SK-N-SH (cell line): ENCODE measurements around the gene ALPI. TPM values are rescaled to one million over a fixed set of nuclear protein-coding genes. Genes with fewer than 3 reads are reported as not detected.

Source experiments
- CTCF ChIA-PET: fragments of 300-600, 350-600 bp; formaldehyde crosslinking; extraction: SDS; loops from one replicate; lab custom pipeline; 2021; lab: Yijun Ruan, JAX
- POLR2A ChIA-PET: fragments of 350-600 bp; sonication (Branson Sonifier 250); formaldehyde crosslinking; extraction: SDS; loops from one replicate; lab custom pipeline; 2020; ENCODE audit warnings: antibody characterized with exemption, inconsistent platforms; lab: Yijun Ruan, JAX
- DNase-seq: peaks from one replicate; pipeline ENCODE4 v3.0.0; 2012
- H2AFZ ChIP-seq: fragments of 200-600 bp; sonication (generic); 2 replicates; pipeline ENCODE4 v1.8.1; 2016; ENCODE audit warnings: antibody characterized with exemption, mild to moderate bottlenecking, low read depth
- H3F3A ChIP-seq: fragments of 200-600 bp; sonication (generic); replicated peaks from 2 replicates; pipeline ENCODE3; 2016; ENCODE audit warnings: antibody characterized with exemption, mild to moderate bottlenecking; ENCODE audit not compliant: insufficient read depth
- H3K27ac ChIP-seq, 2 experiments: fragments of 200-500 bp in 1 of 2; fragments of 200-600 bp in 1 of 2; sonication (Bioruptor generic) in 1 of 2; sonication (generic), shearing (Covaris generic) in 1 of 2; 2 replicates each; pipeline versions ENCODE4 v1.5.1 to v1.6.1; 2014 to 2016; ENCODE audit warnings: low read depth in 2 of 2, inconsistent platforms in 1 of 2, low read length in 1 of 2, mild to moderate bottlenecking in 1 of 2, mixed read lengths in 1 of 2
- H3K27me3 ChIP-seq: fragments of 200-600 bp; sonication (generic), shearing (Covaris generic); 2 replicates; pipeline ENCODE4 v1.6.1; 2016; ENCODE audit warnings: mixed run types; ENCODE audit not compliant: insufficient read depth
- H3K36me3 ChIP-seq, 2 experiments: fragments of 200-500 bp in 1 of 2; fragments of 200-600 bp in 1 of 2; sonication (Bioruptor generic) in 1 of 2; sonication (generic) in 1 of 2; replicated peaks in 1 of 2; 2 replicates each; pipeline versions ENCODE3 to v1.5.1; 2014 to 2016; ENCODE audit warnings: low read length in 1 of 2, mild to moderate bottlenecking in 1 of 2; ENCODE audit not compliant: insufficient read depth in 2 of 2, control insufficient read depth in 1 of 2
- H3K4me1 ChIP-seq, 2 experiments: fragments of 200-500 bp in 1 of 2; fragments of 200-600 bp in 1 of 2; sonication (Bioruptor generic) in 1 of 2; sonication (generic), shearing (Covaris generic) in 1 of 2; 2 replicates each; pipeline versions ENCODE4 v1.5.1 to v1.6.1; 2014 to 2016; ENCODE audit warnings: low read depth in 1 of 2, low read length in 1 of 2, mixed run types in 1 of 2; ENCODE audit not compliant: insufficient read depth in 2 of 2, control insufficient read depth in 1 of 2
- H3K4me2 ChIP-seq: fragments of 200-600 bp; sonication (generic), shearing (Covaris generic); 2 replicates; pipeline ENCODE4 v1.6.1; 2017; ENCODE audit warnings: mixed run types
- H3K4me3 ChIP-seq, 2 experiments: fragments of 200-500 bp in 1 of 2; fragments of 200-600 bp in 1 of 2; sonication (Bioruptor generic) in 1 of 2; sonication (generic), shearing (Covaris generic) in 1 of 2; 2 replicates each; pipeline versions ENCODE4 v1.5.1 to v1.8.1; 2014 to 2016; ENCODE audit warnings: low read depth in 2 of 2, inconsistent platforms in 1 of 2, low read length in 1 of 2, mild to moderate bottlenecking in 1 of 2, mixed read lengths in 1 of 2, moderate library complexity in 1 of 2
- H3K79me2 ChIP-seq: fragments of 200-600 bp; sonication (generic); 2 replicates; pipeline ENCODE4 v1.8.1; 2017; ENCODE audit warnings: mild to moderate bottlenecking; ENCODE audit not compliant: insufficient read depth
- H3K9ac ChIP-seq: fragments of 200-600 bp; sonication (generic); 2 replicates; pipeline ENCODE4 v1.6.1; 2017; ENCODE audit warnings: mixed run types
- H3K9me2 ChIP-seq: fragments of 200-600 bp; sonication (generic); 2 replicates; pipeline ENCODE4 v1.6.1; 2017; ENCODE audit warnings: mixed run types
- H3K9me3 ChIP-seq: fragments of 200-600 bp; sonication (generic); 2 replicates; pipeline ENCODE4 v1.6.1; 2017; ENCODE audit warnings: mixed run types, mild to moderate bottlenecking, moderate library complexity
- H4K20me1 ChIP-seq: fragments of 200-600 bp; sonication (generic); 2 replicates; pipeline ENCODE4 v1.6.1; 2017; ENCODE audit warnings: mild to moderate bottlenecking, mixed run types; ENCODE audit not compliant: insufficient read depth
- CHD2 ChIP-seq: fragments of 150-350 bp; IDR thresholded peaks from 2 replicates; pipeline ENCODE4 v1.6.1; 2018; ENCODE audit warnings: low read length; ENCODE audit not compliant: partially characterized antibody
- ELF1 ChIP-seq: IDR thresholded peaks from 2 replicates; pipeline ENCODE4 v1.4.0; 2012
- FOSL2 ChIP-seq: IDR thresholded peaks from 2 replicates; pipeline ENCODE4 v1.4.0; 2012; ENCODE audit warnings: low read depth, mild to moderate bottlenecking, moderate library complexity, borderline replicate concordance
- GABPA ChIP-seq: IDR thresholded peaks from 2 replicates; pipeline ENCODE4 v1.4.0; 2012; ENCODE audit warnings: low read depth, mild to moderate bottlenecking
- GATA2 ChIP-seq: sonication (generic); formaldehyde crosslinking; IDR thresholded peaks from 2 replicates; pipeline ENCODE4 v1.5.0; 2020; ENCODE audit warnings: mild to moderate bottlenecking, missing genetic modification reagents
- JUND ChIP-seq: IDR thresholded peaks from 2 replicates; pipeline ENCODE4 v1.4.0; 2012
- MEF2A ChIP-seq: IDR thresholded peaks from 2 replicates; pipeline ENCODE4 v1.4.0; 2012; ENCODE audit warnings: low read depth, borderline replicate concordance
- MXI1 ChIP-seq: IDR thresholded peaks from 2 replicates; pipeline ENCODE4 v1.6.1; 2012; ENCODE audit warnings: mild to moderate bottlenecking, low read depth, low read length, improper control_type of control experiment
- NFIC ChIP-seq: IDR thresholded peaks from 2 replicates; pipeline ENCODE4 v1.4.0; 2012; ENCODE audit warnings: borderline replicate concordance
- POLR2AphosphoS5 ChIP-seq: IDR thresholded peaks from 2 replicates; pipeline ENCODE4 v1.6.1; 2012; ENCODE audit warnings: low read depth, low read length
- RCOR1 ChIP-seq: fragments of 150-350 bp; IDR thresholded peaks from 2 replicates; pipeline ENCODE4 v1.6.1; 2017; ENCODE audit warnings: antibody characterized with exemption, low read length
- RFX5 ChIP-seq: IDR thresholded peaks from 2 replicates; pipeline ENCODE4 v1.6.1; 2012; ENCODE audit warnings: mild to moderate bottlenecking, improper control_type of control experiment, low read length
- SIN3A ChIP-seq: IDR thresholded peaks from 2 replicates; pipeline ENCODE4 v1.6.1; 2012; ENCODE audit warnings: low read depth, mild to moderate bottlenecking, low read length, moderate library complexity, borderline replicate concordance
- TAF1 ChIP-seq: IDR thresholded peaks from 2 replicates; pipeline ENCODE4 v1.6.1; 2012; ENCODE audit warnings: low read depth, mild to moderate bottlenecking, low read length, moderate library complexity, borderline replicate concordance
- TCF12 ChIP-seq: IDR thresholded peaks from 2 replicates; pipeline ENCODE4 v1.4.0; 2012
- TEAD4 ChIP-seq: IDR thresholded peaks from 2 replicates; pipeline ENCODE4 v1.4.0; 2012; ENCODE audit warnings: mild to moderate bottlenecking, borderline replicate concordance; ENCODE audit not compliant: insufficient read depth
- YY1 ChIP-seq: IDR thresholded peaks from 2 replicates; pipeline ENCODE4 v1.4.0; 2012; ENCODE audit warnings: low read depth, mild to moderate bottlenecking
- WGBS: methylation state at CpG from one replicate; pipeline ENCODE4 v1.1.6; 2017; ENCODE audit warnings: low lambda C conversion rate; 5-methylcytosine and 5-hydroxymethylcytosine counted together
- polyA plus RNA-seq, 3 experiments: library from polyadenylated mRNA; depleted of rRNA; stranded (reverse); fragments of >200 nt; gene quantifications; 2 replicates each; pipeline ENCODE4 v1.2.3, GENCODE V29; 2012
- TF ChIP-seq, protein P1 (sequence below): fragments of 150-350 bp; IDR thresholded peaks from 2 replicates; pipeline ENCODE4 v1.6.1; 2017; ENCODE audit warnings: antibody characterized with exemption, low read length, low read depth, borderline replicate concordance
- TF ChIP-seq, protein P2 (sequence below): IDR thresholded peaks from 2 replicates; pipeline ENCODE4 v1.4.0; 2012; ENCODE audit warnings: low read depth, borderline replicate concordance

The ALPI gene
- polyA plus RNA-seq, 1 of the 3 experiments (the other 2 are of a cell fraction): not detected

DNA sequence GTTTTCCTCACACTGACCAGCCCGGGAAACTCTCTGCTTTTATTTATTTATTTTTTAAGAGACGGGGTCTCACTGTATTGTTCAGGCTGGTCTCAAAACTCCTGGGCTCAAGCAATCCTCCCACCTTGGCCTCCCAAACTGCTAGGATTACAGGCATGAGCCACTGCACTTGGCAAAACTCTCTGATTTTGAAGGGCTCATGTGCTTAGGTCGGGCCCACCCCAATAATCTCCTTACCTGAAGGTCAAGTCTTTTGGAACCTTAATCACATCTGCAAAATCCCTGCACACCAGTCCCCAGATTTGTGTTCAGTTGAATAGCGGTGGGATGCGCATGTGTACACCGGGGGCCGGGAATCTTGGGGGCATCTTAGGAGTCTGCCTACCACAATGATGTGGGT, 39.3 kb downstream of the ALPI start:
- Histone ChIP-seq H3F3A (no peaks in the 10 kb centered on the region), H3K9me2 (no peaks in the 10 kb centered on the region), H2AFZ (no peak overlapping the region), H3K27ac (no peak overlapping the region), H3K9me3 (no peaks in the 10 kb centered on the region), H3K4me2 (no peak overlapping the region), H3K79me2 (no peaks in the 10 kb centered on the region), H3K4me1 (peaks cover 0 to 15% of the 10 kb centered on the region in 2 experiments; a peak in 1 of 4 replicates), H4K20me1 (no peaks in the 10 kb centered on the region), H3K36me3 (no peaks in the 10 kb centered on the region), H3K27me3 (no peaks in the 10 kb centered on the region), H3K9ac (no peak overlapping the region), H3K4me3 (no peak overlapping the region)
- no peak for DNase-seq
- ChIA-PET POLR2A (no interaction called here), CTCF (interaction anchor here (2.9 kb wide), 1 partner anchor 26 kb away, joined by 17 read pairs; no protein-coding TSS in a partner anchor)
- WGBS: 70% methylated on average over 6 of the region's 7 CpGs
- TF ChIP-seq YY1: no peak
- no peak for TF ChIP-seq TEAD4

DNA sequence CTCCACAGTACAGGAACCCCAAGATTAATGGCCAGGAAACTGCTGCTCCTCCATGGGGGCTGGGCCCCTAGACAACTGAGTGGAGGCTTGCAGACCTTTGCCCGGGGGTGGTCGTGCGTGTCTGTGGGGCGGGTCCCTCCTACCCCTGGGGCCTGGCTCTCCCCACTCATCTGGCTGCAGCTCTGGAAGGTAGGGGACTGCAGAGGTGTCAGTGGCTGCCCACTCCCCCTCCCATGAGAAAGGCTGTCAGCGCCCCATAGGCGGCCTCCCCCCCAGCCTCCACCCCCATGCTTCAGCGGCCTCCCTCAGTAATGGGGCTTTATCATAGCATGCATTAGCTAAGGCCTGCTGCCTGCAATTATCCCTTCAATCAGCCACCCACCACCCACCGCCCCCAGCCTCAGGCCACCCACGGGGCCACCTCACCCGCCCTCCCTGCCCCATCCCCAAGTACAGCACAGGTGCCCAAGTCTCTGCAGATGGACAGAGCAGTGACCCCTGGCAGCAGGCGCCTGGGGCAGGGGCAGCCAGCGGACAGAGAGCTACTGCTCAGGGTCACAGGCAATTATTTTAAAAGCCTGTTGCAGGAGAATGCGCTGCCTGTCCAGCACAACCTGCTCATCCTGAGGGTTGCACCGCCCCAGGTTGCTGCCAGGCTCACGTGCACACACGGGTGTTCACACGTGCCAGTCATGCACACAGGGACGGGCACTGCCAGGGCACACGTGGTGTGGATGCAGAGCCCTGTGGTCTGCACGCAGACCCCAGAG, 40.7 kb downstream of the ALPI start:
- Histone ChIP-seq H3K36me3 (no peaks in the 10 kb centered on the region), H2AFZ (no peak overlapping the region), H4K20me1 (no peaks in the 10 kb centered on the region), H3K4me2 (no peak overlapping the region), H3K27me3 (no peaks in the 10 kb centered on the region), H3K4me3 (no peak overlapping the region), H3K9me3 (no peaks in the 10 kb centered on the region), H3K9me2 (no peaks in the 10 kb centered on the region), H3K4me1 (peaks cover 0 to 18% of the 10 kb centered on the region in 2 experiments; a peak in 1 of 4 replicates), H3F3A (no peaks in the 10 kb centered on the region), H3K27ac (no peak overlapping the region), H3K9ac (no peak overlapping the region), H3K79me2 (no peaks in the 10 kb centered on the region)
- ChIA-PET POLR2A (interaction anchor here (0.6 kb wide), 1 partner anchor 13 kb away, joined by 3 read pairs; no protein-coding TSS in a partner anchor), CTCF (interaction anchor here (1.3 kb wide), 1 partner anchor 25 kb away, joined by 6 read pairs; no protein-coding TSS in a partner anchor)
- 40% methylated on average over 1 of the region's 20 CpGs for WGBS
- TF ChIP-seq TAF1: no peak
- TF ChIP-seq GABPA: no peak
- TF ChIP-seq GATA2 (CRISPR knock-in tag): no peak
- TF ChIP-seq FOSL2: no peak
- TF ChIP-seq, protein P1, sequence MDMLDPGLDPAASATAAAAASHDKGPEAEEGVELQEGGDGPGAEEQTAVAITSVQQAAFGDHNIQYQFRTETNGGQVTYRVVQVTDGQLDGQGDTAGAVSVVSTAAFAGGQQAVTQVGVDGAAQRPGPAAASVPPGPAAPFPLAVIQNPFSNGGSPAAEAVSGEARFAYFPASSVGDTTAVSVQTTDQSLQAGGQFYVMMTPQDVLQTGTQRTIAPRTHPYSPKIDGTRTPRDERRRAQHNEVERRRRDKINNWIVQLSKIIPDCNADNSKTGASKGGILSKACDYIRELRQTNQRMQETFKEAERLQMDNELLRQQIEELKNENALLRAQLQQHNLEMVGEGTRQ: no peak
- TF ChIP-seq RFX5: no peak
- TF ChIP-seq TCF12: no peak
- TF ChIP-seq MXI1: no peak
- TF ChIP-seq JUND: no peak
- TF ChIP-seq NFIC: no peak
- TF ChIP-seq SIN3A: no peak
- TF ChIP-seq CHD2: no peak
- no peak for TF ChIP-seq YY1
- no peak for TF ChIP-seq MEF2A
- TF ChIP-seq RCOR1: no peak
- no peak for TF ChIP-seq TEAD4
- TF ChIP-seq, protein P2, sequence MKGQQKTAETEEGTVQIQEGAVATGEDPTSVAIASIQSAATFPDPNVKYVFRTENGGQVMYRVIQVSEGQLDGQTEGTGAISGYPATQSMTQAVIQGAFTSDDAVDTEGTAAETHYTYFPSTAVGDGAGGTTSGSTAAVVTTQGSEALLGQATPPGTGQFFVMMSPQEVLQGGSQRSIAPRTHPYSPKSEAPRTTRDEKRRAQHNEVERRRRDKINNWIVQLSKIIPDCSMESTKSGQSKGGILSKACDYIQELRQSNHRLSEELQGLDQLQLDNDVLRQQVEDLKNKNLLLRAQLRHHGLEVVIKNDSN: no peak
- no peak for TF ChIP-seq ELF1
- no peak for TF ChIP-seq POLR2AphosphoS5
- DNase-seq: peak; percentile 60
